ENCODE measurements around the gene AZGP1.
"Not testable (repeated sequence)": the region's sequence is repeated elsewhere in the genome, so short reads cannot be mapped to it uniquely, and the experiment has no call there.

DNA sequence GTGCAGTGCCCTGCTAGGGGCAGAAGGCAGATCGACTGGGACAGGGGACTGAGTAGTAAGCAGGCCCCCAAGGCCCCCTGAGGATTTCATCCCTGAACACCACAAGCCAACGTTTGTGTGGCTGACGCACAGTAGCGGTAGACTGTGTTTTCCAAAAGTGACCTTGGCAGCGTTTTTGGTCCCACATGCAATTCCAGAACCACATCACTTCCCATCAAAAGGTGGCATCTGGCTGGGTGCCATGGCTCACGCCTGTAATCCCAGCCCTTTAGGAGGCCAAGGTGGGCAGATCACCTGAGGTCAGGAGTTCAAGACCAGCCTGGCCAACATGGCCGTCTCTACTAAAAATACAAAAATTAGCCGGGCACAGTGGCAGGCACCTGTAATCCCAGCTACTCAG, 34.1 kb upstream of the AZGP1 start:
- TF ChIP-seq CSDC2 (CRISPR knock-in tag; IDR thresholded peaks at IDR 0.05); ZFP30 (CRISPR knock-in tag; IDR thresholded peaks at IDR 0.05); ZNF565 (CRISPR knock-in tag; conservative IDR thresholded peaks at IDR 0.05; ENCODE audit: low read depth); TCF4 (CRISPR knock-in tag; IDR thresholded peaks at IDR 0.05; ENCODE audit: borderline replicate concordance); SNAI2 (CRISPR knock-in tag; IDR thresholded peaks at IDR 0.05); ZFP3 (CRISPR knock-in tag; IDR thresholded peaks at IDR 0.05); ZNF8 (CRISPR knock-in tag; IDR thresholded peaks at IDR 0.05); GLIS3 (CRISPR knock-in tag; IDR thresholded peaks at IDR 0.05): not testable (repeated sequence)
- TF ChIP-seq, protein P1, sequence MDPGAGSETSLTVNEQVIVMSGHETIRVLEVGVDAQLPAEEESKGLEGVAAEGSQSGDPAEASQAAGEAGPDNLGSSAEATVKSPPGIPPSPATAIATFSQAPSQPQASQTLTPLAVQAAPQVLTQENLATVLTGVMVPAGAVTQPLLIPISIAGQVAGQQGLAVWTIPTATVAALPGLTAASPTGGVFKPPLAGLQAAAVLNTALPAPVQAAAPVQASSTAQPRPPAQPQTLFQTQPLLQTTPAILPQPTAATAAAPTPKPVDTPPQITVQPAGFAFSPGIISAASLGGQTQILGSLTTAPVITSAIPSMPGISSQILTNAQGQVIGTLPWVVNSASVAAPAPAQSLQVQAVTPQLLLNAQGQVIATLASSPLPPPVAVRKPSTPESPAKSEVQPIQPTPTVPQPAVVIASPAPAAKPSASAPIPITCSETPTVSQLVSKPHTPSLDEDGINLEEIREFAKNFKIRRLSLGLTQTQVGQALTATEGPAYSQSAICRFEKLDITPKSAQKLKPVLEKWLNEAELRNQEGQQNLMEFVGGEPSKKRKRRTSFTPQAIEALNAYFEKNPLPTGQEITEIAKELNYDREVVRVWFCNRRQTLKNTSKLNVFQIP (CRISPR knock-in tag; IDR thresholded peaks at IDR 0.05; ENCODE audit: borderline replicate concordance, low read depth), result not testable (repeated sequence)
- TF ChIP-seq, protein P2, sequence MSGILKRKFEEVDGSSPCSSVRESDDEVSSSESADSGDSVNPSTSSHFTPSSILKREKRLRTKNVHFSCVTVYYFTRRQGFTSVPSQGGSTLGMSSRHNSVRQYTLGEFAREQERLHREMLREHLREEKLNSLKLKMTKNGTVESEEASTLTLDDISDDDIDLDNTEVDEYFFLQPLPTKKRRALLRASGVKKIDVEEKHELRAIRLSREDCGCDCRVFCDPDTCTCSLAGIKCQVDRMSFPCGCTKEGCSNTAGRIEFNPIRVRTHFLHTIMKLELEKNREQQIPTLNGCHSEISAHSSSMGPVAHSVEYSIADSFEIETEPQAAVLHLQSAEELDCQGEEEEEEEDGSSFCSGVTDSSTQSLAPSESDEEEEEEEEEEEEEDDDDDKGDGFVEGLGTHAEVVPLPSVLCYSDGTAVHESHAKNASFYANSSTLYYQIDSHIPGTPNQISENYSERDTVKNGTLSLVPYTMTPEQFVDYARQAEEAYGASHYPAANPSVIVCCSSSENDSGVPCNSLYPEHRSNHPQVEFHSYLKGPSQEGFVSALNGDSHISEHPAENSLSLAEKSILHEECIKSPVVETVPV (CRISPR knock-in tag; IDR thresholded peaks at IDR 0.05), result not testable (repeated sequence)
- TF ChIP-seq, protein P3, sequence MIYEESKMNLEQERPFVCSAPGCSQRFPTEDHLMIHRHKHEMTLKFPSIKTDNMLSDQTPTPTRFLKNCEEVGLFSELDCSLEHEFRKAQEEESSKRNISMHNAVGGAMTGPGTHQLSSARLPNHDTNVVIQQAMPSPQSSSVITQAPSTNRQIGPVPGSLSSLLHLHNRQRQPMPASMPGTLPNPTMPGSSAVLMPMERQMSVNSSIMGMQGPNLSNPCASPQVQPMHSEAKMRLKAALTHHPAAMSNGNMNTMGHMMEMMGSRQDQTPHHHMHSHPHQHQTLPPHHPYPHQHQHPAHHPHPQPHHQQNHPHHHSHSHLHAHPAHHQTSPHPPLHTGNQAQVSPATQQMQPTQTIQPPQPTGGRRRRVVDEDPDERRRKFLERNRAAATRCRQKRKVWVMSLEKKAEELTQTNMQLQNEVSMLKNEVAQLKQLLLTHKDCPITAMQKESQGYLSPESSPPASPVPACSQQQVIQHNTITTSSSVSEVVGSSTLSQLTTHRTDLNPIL (CRISPR knock-in tag; IDR thresholded peaks at IDR 0.05; ENCODE audit: low read depth), result not testable (repeated sequence)
- TF ChIP-seq, protein P4, sequence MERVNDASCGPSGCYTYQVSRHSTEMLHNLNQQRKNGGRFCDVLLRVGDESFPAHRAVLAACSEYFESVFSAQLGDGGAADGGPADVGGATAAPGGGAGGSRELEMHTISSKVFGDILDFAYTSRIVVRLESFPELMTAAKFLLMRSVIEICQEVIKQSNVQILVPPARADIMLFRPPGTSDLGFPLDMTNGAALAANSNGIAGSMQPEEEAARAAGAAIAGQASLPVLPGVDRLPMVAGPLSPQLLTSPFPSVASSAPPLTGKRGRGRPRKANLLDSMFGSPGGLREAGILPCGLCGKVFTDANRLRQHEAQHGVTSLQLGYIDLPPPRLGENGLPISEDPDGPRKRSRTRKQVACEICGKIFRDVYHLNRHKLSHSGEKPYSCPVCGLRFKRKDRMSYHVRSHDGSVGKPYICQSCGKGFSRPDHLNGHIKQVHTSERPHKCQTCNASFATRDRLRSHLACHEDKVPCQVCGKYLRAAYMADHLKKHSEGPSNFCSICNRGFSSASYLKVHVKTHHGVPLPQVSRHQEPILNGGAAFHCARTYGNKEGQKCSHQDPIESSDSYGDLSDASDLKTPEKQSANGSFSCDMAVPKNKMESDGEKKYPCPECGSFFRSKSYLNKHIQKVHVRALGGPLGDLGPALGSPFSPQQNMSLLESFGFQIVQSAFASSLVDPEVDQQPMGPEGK (CRISPR knock-in tag; IDR thresholded peaks at IDR 0.05; ENCODE audit: borderline replicate concordance), result not testable (repeated sequence)
